Mesodermal cell (in vitro differentiated cells): ENCODE measurements around the gene BEGAIN.

Experiments
- H3K27ac ChIP-seq: 2 replicates; pipeline ENCODE4 v1.7.0; 2013; ENCODE audit warnings: mild to moderate bottlenecking, low read depth, low read length, moderate library complexity; ENCODE audit not compliant: severe bottlenecking
- H3K36me3 ChIP-seq: 2 replicates; pipeline ENCODE4 v1.7.1; 2013; ENCODE audit warnings: mild to moderate bottlenecking, low read length, moderate library complexity; ENCODE audit not compliant: control insufficient read depth, insufficient read depth
- H3K4me1 ChIP-seq: one replicate; pipeline ENCODE4 v1.7.1; 2013; ENCODE audit warnings: mild to moderate bottlenecking, low read length; ENCODE audit not compliant: insufficient read depth, control insufficient read depth, poor library complexity, severe bottlenecking
- H3K4me3 ChIP-seq: 2 replicates; pipeline ENCODE4 v1.7.0; 2013; ENCODE audit warnings: low read length, control low read depth, mild to moderate bottlenecking; ENCODE audit not compliant: insufficient read depth, poor library complexity, severe bottlenecking; ENCODE audit errors: extremely low read depth
- H3K9me3 ChIP-seq: 2 replicates; pipeline ENCODE4 v1.7.1; 2013; ENCODE audit warnings: mild to moderate bottlenecking, low read length, moderate library complexity; ENCODE audit not compliant: control insufficient read depth
- WGBS, 2 experiments: methylation state at CpG; one replicate each; pipeline ENCODE4 v1.1.5; 2013; ENCODE audit warnings: missing lambda C conversion rate in 2 of 2; ENCODE audit not compliant: insufficient coverage in 2 of 2; 5-methylcytosine and 5-hydroxymethylcytosine counted together

The BEGAIN gene

DNA sequence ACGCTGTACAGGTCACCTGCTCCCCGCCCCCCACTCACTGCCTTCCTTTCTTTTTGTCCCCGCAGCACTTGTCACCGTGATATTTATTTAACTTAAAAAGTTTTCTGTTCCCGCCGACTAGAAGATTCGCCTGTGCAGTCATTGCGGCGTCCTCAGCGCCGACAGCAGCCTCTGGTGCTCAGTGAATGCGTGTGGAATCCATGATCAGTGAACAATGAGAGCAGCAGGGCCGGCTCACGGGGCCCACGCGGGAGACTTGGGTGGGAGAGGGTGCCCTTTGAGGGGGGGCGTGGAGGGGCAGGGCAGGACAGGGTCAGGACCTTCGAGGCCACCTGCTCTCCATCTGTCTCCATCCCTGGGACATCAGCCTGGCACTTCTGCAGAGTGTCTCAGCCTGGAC lies 24.5 kb downstream of the BEGAIN start:
- WGBS, 2 experiments: 88 to 91% methylated on average over 13 to 15 of the region's 18 CpGs
- H3K4me3 ChIP-seq: no peak overlapping the region
- H3K27ac ChIP-seq: no peak overlapping the region
- no peaks in the 10 kb centered on the region for H3K4me1 ChIP-seq
- H3K36me3 ChIP-seq: no peaks in the 10 kb centered on the region
- no peaks in the 10 kb centered on the region for H3K9me3 ChIP-seq

DNA sequence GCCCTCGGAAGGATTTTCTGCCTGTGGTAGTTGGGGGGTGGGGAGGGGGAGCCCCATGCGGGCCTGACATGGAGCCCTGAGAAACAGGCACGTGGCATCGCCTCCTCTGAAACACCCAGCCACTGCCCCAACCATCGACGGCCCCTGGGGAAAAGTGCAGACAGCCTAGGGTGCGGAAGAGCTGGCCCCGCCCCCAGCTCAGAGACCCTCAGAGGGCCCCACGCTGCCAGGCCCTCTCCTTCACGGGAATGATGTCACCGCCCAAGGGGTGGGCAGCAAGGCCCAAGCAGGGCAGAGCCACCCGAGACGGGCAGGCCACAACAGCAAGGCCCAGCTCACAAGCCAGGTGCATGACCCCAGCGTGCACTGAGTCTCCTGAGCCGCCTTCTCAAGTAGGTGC lies 26.2 kb downstream of the BEGAIN start:
- 78 to 89% methylated on average over 9 to 13 of the region's 15 CpGs for WGBS, 2 experiments

DNA sequence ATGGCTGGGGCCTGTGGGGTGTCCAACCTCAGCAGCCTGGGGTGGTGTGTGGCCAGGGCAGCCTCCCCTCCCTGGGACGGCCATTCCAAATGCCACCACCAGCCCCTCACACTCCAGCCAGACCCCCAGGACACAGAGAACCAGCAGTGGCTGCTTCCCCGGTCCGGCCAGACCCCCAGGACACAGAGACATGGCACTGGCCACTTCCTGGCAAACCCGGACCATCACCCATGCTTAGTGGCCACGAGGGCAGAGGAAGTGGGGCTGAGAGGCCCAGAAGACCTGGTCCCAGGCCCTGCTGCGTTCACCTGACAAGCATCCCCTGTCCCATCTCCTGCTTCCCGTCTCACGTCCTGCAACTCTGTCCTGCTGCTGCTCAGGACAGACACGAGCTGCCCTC lies 26.7 kb downstream of the BEGAIN start:
- no peak overlapping the region for H3K27ac ChIP-seq
- H3K4me3 ChIP-seq: no peak overlapping the region
- H3K9me3 ChIP-seq: no peaks in the 10 kb centered on the region
- WGBS, 2 experiments: 87 to 93% methylated on average over 8 of the region's 9 CpGs
- peaks cover 3% of the 10 kb centered on the region for H3K4me1 ChIP-seq
- no peaks in the 10 kb centered on the region for H3K36me3 ChIP-seq

More for the DNA sequence above, 26.2 kb downstream of the BEGAIN start:
- H3K27ac ChIP-seq: no peak overlapping the region
- no peaks in the 10 kb centered on the region for H3K9me3 ChIP-seq
- H3K4me3 ChIP-seq: no peak overlapping the region
- peaks cover 3% of the 10 kb centered on the region for H3K4me1 ChIP-seq
- H3K36me3 ChIP-seq: no peaks in the 10 kb centered on the region

DNA sequence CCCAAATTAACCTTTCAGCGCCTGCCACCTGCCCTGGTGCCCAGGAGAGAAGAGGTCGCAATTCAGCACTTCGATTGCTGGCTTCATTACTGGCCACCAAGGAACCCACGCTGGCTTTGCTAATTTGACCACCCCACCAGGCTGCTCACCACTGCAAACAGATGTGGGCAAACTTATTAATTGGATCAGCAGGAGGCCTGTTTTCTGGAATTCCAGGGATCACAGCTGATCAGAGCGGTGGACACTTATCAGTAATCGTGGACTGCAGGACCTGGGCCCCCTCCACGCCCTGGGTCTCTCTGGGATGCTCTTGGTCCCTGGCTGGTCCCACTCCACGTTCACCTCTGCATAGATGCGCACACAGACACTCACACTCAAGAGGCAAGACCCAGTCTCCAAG lies 27.8 kb downstream of the BEGAIN start:
- H3K9me3 ChIP-seq: no peaks in the 10 kb centered on the region
- 93 to 95% methylated on average over 6 to 8 of the region's 9 CpGs for WGBS, 2 experiments
- H3K36me3 ChIP-seq: no peaks in the 10 kb centered on the region
- no peak overlapping the region for H3K27ac ChIP-seq
- peaks cover 3% of the 10 kb centered on the region for H3K4me1 ChIP-seq
- no peak overlapping the region for H3K4me3 ChIP-seq

DNA sequence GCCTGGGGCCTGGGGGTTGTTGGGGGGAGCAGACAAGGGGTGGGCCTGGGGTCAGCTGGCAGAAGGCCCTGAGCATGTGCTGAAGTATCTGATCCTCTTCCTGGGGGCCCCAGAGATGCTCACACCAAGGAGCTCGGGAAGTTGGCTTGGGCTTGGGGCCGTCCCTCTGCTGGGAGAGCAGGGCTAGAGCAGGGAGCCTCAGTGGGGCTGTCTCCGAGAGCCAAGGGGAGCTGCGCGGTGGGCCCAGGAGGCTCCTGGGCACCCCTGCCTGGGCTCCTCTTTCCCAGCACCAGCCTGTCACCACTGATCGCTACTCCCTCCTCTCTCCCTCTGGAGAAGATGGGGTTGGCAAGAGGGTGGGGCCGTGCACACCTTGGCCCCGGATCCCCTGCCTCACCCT lies 28.3 kb downstream of the BEGAIN start:
- no peak overlapping the region for H3K27ac ChIP-seq
- peaks cover 3% of the 10 kb centered on the region for H3K4me1 ChIP-seq
- H3K36me3 ChIP-seq: no peaks in the 10 kb centered on the region
- no peak overlapping the region for H3K4me3 ChIP-seq
- no peaks in the 10 kb centered on the region for H3K9me3 ChIP-seq
- 87 to 98% methylated on average over 5 to 8 of the region's 8 CpGs for WGBS, 2 experiments

DNA sequence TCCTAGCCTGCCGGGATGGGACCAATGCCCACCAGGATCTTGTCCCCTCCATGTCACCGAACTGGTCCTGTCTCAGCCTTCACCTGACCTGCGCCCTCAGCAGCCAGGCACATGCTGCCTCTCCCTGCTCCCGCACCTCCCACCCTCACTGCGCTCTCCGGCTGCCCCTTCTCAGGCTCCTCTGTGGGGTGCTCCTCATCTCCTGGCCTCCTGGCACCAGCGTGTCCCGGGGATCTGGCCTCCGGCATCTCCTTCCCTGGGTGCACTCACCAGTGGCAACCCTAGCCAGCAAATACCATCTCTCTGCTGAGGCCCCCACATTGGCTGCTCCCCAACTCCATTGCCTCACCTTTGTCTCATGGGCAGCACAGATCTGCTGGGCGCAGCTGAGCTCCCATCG lies 29.0 kb downstream of the BEGAIN start:
- no peak overlapping the region for H3K4me3 ChIP-seq
- WGBS, 2 experiments: 93 to 95% methylated on average over 11 of the region's 11 CpGs
- H3K36me3 ChIP-seq: no peaks in the 10 kb centered on the region
- H3K27ac ChIP-seq: no peak overlapping the region
- peaks cover 3% of the 10 kb centered on the region for H3K4me1 ChIP-seq
- H3K9me3 ChIP-seq: no peaks in the 10 kb centered on the region

DNA sequence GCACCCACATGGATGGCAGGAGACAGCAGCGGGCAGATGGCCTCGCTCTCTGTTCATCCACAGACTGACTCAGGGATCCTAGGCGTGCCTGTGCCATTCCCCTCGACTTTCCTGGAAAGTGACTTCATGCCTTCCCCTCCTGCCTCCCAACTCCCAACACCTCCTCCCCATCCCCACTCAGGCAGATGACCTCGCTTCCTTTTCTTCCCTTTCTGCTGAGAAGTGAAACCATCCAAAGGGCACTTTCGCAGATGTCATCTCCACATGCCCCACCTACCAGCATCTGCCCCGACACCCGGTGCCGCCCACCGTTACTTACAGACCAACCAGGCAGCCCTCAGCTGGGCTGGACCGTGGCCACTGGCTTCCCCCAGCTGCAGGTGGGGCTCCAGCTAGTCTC lies 29.6 kb downstream of the BEGAIN start:
- Histone ChIP-seq H3K9me3 (no peaks in the 10 kb centered on the region), H3K27ac (no peak overlapping the region), H3K36me3 (no peaks in the 10 kb centered on the region), H3K4me1 (peaks cover 3% of the 10 kb centered on the region), H3K4me3 (no peak overlapping the region)
- 75 to 81% methylated on average over 10 to 11 of the region's 11 CpGs for WGBS, 2 experiments

DNA sequence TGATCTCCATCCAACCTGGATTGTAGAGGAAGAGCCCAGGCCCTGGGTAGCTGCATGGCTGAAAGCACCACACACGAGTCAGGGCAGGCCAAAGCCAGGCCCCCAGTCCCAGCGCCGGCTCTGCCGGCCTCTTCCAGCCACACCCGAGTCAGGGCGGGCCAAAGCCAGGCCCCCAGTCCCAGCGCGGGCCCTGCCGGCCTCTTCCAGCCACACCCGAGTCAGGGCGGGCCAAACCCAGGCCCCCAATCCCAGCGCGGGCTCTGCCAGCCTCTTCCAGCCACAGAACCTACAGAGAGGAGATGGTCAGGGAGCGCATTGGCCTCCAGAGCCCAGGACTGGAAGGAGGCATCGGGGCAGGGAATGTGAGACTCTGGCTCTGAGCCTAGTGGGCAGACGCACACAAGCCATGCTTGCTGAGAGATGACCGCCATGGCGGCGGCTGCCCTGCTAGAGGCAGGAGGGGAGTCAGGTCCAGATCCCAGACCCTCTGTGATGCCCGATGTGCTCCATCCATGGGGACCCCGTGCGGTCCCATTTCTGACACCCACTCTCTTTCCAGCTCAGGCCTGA lies 30.2 kb downstream of the BEGAIN start:
- 76 to 86% methylated on average over 16 to 18 of the region's 22 CpGs for WGBS, 2 experiments

DNA sequence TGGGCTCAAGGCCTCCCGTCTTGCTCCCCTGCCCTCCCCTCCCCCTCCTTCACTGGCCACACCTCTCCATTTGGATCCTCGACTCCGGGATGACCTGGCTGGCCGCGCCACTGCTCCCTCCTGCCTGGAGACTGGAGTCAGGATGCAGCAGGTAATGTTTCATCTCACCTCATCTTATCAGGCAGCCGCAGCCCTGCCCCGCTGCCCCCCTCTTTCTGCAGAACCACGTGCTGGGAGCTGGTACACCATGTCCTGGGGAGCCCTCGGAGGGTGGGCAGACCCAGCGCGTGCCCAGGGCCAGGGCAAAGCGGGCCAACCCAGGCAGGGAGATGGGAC lies 31.1 kb downstream of the BEGAIN start:
- no peaks in the 10 kb centered on the region for H3K9me3 ChIP-seq
- WGBS, 2 experiments: 82 to 84% methylated on average over 10 to 11 of the region's 12 CpGs
- H3K4me1 ChIP-seq: peaks cover 3% of the 10 kb centered on the region
- no peak overlapping the region for H3K27ac ChIP-seq
- no peak overlapping the region for H3K4me3 ChIP-seq
- H3K36me3 ChIP-seq: no peaks in the 10 kb centered on the region

More for the DNA sequence above, 30.2 kb downstream of the BEGAIN start:
- H3K4me3 ChIP-seq: no peak overlapping the region
- H3K4me1 ChIP-seq: peaks cover 3% of the 10 kb centered on the region
- H3K36me3 ChIP-seq: no peaks in the 10 kb centered on the region
- no peak overlapping the region for H3K27ac ChIP-seq
- no peaks in the 10 kb centered on the region for H3K9me3 ChIP-seq

DNA sequence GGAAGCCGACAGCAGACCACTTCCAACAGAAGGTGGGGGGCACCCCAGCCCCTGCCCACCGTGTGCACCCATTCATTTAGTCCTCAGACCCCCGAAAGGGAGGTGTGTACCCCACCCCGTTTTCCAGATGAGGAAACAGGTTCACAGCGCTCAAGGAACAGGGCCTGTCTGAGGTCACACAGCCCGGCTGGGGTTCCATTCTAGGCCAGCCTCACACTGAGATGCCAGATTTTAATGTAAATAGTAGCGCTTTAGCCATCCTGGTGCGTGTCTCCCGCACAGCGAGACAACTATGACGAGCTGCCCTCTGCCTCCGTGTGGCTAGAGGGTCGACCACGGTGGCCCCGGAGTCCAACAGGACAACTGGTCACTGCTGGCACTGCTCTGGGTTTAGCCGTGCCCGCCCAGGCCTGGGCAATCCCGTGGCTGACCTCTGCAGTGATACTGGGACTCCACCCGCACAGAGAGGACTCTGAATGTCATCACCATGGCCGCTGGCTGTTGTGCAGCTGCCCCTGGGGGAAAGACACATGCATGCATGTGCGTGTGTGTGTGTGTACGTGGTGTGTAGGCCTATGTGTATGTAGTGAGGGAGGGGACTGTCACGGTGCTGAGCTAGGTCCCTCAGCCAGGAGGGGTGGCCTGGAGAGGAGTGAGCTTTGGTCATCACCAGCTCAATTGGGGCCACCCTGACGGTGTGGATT lies 31.6 kb downstream of the BEGAIN start:
- H3K4me1 ChIP-seq: peaks cover 3% of the 10 kb centered on the region
- no peak overlapping the region for H3K4me3 ChIP-seq
- H3K9me3 ChIP-seq: no peaks in the 10 kb centered on the region
- WGBS, 2 experiments: 64 to 67% methylated on average over 18 to 23 of the region's 24 CpGs
- H3K36me3 ChIP-seq: no peaks in the 10 kb centered on the region
- no peak overlapping the region for H3K27ac ChIP-seq

DNA sequence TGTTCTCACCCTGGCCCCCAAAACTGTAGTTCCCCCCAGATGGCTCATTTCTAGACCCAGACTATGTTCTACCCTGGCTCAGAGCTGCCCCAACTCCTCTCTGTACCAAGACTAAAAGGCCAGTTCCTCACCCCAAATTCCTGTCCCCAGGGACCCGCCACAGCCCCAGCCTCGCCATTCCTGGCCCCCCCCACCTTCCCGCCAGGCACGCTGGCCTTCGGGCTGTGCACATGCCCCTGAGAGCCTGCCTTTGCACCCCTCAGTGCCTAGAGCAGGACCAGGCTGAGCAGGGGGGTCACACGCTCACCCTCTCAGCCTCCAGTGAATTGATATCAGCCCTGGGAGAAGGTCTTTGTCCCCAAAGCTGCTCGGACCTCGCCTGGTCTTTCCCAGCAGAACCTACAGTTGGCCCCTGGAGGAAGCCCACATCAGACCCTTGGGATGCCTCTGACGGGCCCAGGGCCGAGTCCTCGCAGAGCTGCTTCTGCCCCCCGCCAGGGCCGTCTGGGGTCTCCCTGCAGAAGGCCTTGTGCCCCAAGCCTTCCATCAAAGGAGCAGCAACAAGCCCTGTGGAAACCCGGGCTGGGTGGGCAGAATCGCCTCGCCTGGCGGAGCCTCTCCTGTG lies 32.4 kb downstream of the BEGAIN start:
- peaks cover 3% of the 10 kb centered on the region for H3K4me1 ChIP-seq
- H3K9me3 ChIP-seq: no peaks in the 10 kb centered on the region
- H3K27ac ChIP-seq: no peak overlapping the region
- no peak overlapping the region for H3K4me3 ChIP-seq
- WGBS, 2 experiments: 82 to 87% methylated on average over 13 to 15 of the region's 17 CpGs
- H3K36me3 ChIP-seq: no peaks in the 10 kb centered on the region
